GM19438 (cell line): ENCODE results near the gene CAMK1D.

Source experiments
- ATAC-seq: cut with Tn5 transposase; IDR thresholded peaks from one replicate; pipeline ENCODE4 v1.9.1; 2021; ENCODE audit warnings: low read depth; ENCODE audit not compliant: unreplicated experiment

The CAMK1D gene

GRCh38 chr10:12583891-12584595, 234.7 kb downstream of the CAMK1D start:
- no peak for ATAC-seq

GRCh38 chr10:12586741-12587140, 237.4 kb downstream of the CAMK1D start:
- ATAC-seq = no peak

DNA sequence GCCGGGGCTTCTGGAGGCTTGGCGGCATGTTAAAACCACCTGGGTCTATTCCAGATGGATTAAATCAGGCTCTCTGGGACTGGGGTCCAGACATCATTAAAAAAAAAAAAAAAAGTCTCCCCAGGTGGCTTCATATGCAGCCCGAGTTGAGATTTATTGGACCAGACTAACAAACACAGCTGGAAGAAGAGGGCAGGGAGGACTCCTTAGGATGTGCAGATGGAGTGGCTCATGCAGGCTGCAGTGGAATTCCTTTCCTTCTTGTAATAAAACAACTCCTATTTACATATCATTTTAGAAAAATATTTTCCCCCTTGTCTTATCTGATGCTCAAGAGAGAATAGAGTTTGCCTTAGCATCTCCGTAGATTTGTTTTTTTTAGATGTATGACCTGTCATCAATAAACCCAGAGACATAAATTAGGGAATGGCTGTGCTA, 238.1 kb downstream of the CAMK1D start:
- ATAC-seq = no peak

DNA sequence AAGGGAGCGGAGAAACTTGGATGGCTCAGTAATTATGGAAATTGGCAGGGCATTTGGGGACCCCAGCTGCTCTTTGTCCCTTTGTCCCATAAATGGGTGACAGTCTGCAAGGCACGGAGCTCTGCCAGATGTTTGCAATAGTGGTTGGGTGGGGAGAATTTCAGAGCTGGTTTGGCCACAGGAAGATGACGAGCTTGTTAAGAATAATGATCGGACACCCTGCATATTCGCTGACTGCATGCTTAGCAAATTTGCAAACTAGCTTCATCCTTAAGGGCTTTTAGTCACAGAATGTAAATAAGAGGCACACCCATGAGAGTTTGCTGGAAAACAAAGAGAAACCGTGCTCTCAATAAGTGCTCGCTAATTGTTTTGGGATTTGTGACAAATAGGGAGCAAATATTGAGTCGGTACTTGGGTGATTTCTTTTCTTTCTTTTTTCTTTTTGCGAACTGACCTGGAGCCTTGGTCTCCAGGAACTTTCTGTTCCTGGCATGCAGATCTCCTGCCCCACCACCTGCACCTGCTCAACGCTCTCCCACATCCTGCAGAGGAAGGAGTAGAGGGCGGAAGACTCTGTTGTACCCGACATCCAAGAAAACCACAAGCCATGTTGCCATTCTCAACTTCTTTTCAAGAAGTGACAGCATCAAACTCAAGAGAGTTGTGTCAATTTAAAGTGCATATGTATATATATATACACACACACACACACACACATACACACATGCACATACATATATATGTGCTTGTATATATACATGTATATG, 238.9 kb downstream of the CAMK1D start:
- ATAC-seq = peak; percentile 48

DNA sequence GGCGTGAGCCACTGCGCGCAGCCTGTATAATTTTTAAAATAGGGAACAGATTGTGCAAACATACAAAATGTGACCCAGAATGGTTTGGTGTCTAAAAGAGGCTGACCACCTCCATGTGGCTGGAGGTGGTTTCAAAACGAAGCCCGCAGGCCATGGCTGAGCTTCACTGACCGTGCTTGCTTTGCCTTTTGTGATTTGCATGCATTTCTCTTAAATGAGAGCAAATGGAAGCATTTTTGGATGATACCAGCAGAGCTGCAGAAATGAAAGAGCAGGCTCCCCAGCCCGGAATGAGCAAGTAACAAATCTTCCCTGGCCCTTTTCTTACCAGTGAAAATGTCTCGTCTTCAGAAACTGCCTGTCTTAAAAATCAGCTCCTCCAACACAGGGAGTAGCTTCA, 239.9 kb downstream of the CAMK1D start:
- peak; percentile 43 for ATAC-seq

- ATAC-seq = no peak
Measured at GRCh38 chr10:12589791-12590190, 240.4 kb downstream of the CAMK1D start.

DNA sequence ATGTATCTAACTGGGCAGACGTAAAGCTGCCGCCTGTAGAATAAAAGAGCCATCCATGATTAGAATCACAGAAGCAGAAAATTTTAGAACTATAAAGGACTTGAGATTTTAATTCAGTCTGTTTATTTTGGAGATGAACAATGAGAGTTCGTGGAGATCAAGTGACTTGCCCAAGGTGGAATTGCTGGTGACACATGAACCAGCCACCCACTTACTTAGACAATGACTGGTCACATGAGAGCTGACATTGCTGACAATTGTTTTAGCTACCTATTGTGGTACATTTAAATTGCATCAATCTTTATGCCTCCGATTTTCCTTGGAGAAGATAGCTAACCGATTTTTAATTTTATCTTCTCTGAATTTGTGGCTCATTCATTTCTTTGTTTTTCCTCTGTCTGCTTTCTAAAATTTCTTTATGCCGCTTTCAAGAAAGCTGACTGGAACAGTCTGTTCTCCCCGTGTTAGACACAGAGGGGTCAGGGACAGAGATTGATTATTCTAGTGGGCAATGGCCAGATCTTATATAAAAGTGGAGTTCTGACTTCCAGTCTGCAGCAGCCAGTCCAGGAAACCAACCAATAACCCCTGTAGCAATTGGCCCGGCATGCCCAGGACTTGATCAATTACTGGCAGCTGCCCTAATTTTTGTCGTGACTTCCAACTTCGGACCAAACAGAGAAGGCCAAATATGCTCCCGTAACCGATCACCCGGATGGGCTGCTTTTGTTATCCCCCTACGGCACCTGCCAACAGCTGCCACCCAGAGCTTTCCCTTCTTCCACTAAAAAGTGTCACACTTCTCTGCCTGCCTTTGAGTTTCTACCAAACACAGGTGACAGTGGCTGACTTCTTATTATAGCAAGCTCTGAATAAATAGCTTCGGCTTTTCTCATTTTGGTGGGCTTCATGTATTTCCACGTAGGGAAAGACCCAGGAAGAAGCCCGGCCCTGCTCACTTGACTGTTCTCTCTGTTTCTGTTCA, 241.6 kb downstream of the CAMK1D start:
- no peak for ATAC-seq

DNA sequence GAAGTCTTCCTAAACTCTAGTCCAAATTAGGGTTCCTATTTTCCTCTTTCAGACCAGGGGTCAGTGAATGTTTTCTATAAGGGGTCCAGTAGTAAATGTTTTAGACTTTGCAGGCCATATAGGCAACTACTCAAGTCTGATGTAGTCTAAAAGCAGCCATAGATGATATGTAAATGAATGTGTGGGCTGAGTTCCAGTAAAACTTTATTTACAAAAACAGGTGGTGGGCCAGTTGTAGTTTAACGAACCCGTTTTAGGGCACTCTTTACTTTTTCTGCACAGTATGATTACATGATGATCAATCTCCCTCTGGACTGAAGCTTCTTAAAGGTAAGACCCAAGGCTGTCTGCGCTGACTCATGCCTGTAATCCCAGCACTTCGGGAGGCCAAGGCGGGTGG, 243.6 kb downstream of the CAMK1D start:
- no peak for ATAC-seq

- ATAC-seq = no peak
Measured at GRCh38 chr10:12594448-12594944, 245.1 kb downstream of the CAMK1D start.

GRCh38 chr10:12595936-12596576, 246.7 kb downstream of the CAMK1D start:
- ATAC-seq = no peak

DNA sequence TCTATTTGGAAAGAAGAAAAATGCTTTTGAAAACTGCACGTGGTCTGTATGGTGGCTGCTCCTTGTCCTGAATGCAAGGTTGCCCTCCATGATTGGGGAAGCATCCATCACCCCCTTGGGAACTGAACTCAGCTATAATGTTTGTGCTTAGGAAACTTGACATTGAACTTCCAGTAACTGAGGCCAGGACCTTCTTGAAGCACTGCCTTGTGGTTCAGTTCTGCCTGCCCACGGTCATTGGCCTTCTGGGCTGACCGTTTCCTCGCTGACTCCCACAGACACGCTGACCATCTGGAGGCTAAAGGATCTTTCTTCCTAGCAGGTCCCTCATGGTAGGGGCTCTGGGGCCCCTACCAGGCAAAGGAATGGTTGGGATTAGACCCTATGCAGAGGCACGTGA, 247.8 kb downstream of the CAMK1D start:
- ATAC-seq = no peak

DNA sequence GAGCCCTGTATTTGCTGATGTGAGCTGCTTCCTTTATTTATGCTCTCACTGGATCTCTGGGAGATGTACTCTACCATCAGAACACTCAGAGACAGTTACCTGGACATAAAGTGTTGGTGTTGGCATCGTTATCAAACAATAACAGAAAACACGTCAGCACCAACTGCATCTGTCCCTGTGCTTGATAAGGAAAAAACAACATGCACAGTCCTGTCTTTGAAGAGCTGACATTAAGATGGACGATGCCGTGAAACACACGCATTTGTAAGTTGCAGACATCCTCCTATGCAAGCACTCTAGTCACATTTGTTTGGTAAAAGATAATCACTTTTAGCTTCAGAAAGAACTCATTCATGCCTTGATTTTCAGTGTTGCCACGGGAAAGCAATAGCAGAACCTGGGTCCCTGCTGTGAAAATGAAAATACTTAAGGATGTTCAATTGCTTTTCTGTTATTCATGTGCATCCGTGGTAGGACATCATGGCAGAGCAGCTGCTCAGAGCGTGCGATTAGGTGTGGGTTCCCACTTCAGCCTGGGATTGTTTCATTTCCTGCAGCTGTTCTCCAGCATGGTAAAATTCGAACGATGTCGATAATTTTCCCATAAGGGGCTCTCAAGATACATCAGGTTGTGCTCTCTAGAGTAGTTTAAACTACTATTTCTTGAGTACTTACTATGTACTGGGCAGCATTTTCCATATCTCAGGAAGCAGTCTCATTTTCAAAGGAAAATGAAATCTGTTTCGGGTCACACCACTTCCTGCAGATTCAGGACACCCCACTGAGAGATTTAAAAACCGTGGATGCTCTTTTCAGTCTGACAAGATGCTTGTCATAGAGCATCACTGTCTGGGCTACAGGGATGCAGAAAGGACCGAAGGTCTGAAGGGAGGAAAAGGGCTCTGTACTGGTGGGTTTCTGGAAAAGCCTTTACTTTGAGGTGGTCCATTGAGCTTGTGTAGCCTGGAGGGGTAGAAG, 248.7 kb downstream of the CAMK1D start:
- ATAC-seq = no peak

DNA sequence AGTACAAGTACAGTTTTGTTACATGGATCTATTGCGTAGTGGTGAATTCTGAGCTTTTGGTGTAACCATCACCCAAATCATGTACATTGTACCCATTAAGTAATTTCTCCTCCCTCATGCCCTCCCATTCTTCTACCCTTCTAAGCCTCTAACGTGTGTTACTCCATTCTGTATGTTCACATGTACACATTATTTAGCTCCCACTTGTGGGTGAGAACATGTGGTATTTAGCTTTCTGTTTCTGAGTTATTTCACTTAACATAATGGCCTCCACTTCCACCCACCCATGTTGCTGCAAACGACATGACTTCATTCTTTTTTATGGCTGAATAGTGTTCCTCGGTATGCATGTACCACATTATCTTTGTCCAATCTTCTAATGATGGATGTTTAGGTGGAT, 251.3 kb downstream of the CAMK1D start:
- no peak for ATAC-seq

DNA sequence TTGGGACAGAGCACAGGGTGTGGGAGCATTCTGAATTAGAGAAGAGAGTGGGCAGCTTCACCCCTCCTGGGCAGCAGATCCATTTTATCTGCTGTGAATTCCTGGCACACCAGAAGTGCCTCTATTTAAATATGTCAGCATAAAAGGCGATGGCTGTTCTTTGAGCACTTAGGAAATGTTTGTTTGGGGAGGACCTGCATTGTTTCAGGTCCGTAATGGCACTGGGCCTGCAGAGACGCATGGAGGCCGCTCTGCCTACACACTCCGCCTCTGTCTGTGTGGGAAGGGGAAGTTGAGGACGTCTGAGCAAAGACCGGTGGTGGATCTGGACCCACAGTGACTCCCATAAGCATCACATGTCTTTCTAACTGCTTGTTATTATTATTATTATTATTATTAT, 253.2 kb downstream of the CAMK1D start:
- no peak for ATAC-seq

DNA sequence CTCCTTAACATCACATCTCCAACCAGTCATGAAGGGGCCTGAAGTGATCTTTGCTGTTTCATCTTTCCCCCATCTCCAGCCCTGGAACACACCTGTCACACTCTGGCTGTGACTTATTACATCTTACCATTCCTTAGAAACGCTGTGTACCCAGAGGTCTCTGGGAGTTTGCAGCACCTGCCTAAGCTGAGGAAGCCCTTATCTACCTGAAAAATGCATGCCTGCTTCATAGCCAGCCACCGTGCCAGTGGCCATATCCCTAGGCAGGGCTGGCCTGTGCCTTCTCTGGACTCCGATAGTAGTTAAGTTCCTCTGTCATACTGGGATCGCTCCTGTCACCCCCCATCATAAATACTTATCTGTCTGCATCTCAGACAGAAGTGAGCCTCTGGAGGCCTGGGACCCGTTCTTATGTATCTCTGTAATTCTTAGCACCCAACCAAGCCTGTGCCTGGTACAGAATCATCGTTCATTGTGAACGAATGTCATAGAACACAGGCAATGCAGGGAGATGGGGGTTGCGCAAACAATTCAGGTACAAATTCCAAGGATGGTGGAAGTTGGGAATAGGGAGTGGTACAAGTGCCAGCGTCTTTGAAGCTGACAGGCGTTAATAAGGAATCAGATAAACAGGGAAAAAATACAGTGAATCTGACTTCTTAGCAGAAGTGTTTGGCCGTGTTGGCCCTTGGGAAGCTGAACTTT, 254.6 kb downstream of the CAMK1D start:
- no peak for ATAC-seq

- ATAC-seq = peak; percentile 81
Measured at GRCh38 chr10:12605580-12606405, 256.4 kb downstream of the CAMK1D start.

GRCh38 chr10:12606461-12606860, 257.1 kb downstream of the CAMK1D start:
- no peak for ATAC-seq

DNA sequence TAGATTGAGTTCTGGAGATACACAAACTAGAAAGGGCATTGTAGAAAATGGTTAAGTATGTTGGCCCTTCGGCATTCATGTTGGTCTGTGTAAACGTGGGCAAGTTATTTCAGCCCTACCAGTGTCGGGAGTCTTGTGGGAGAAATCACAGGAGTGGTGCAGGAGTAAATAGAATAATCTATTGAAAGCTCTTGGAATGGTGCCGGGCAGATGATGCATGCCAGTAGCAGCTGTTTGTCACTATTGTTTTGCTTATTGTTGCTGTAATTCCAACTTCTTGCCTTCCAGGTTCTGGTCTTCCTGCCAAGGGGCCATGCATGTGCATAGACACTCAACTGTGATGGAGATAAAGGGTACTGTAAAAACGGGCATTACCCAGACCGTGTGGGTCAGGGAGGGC, 259.4 kb downstream of the CAMK1D start:
- no peak for ATAC-seq
